ENCODE data around the gene CDK11A.

Gene CDK11A

DNA sequence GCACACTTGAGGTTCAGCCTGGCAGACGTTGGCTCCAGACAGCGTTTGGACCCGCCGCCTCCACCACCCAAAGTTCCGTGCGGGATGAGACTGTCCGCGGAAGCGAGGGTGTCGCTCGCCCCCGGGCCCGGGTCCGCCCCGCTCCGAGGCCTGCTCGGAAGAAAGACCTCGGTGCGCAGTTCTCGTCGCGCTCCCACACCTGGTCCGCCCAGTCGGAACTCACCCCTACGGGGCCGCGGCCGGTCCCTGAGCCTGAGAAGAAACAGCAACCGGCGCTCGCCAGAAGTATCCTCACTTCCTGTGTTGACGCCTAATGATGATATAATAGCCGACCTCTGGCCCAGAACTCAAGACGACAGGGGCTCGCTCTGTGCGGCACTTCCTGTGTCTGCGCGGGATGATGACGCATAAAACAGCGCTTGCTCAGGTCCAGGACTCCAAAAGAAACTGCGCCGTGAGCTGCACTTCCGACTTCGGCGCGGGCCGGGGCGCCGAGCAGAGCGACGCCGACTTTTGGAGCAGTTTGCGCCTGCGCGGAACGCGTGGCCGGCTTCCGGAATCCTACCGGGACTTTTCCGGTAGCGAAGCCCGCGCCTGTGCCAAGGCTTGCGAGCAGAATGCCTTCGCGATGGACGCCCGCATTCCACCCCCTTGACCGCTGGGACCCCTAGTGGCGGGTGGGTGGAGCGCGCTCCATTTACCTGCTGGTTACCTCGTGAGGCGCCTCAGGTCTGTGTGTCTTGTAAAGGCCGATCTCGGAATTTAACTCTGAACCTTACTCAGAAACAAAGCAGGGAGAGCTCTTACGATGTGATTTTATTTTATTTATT, at the start of gene CDK11A:
CDK11A (minus strand) TSS at position 323 of the 830 bp plus-strand sequence. CDS start 1,539 bp downstream, outside the sequence.
- DNase-seq (ENCODE audit: low read depth in 2 of 3, low spot score in 1 of 3): peak; percentile 88 to 98 (median 96)

DNA sequence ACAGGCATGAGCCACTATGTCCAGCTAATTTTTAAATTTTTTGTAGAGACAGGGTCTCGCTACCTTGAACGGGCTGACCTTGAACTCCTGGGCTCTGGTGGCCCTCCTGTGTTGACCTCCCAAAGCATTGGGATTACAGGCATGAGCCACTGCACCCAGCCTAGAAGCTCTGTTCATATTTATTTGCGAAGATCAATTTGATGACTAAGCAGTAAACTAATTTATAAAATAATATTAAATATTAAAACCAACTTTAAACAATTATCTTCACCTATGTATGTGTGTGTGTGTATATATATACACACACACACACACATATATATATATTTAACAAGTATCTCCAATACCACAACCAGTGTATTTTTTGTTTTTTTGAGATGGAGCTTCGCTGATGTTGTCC, 49.7 kb upstream of the CDK11A start:
- DNase-seq (ENCODE audit: low read depth in 2 of 3, low spot score in 1 of 3): no peak

DNA sequence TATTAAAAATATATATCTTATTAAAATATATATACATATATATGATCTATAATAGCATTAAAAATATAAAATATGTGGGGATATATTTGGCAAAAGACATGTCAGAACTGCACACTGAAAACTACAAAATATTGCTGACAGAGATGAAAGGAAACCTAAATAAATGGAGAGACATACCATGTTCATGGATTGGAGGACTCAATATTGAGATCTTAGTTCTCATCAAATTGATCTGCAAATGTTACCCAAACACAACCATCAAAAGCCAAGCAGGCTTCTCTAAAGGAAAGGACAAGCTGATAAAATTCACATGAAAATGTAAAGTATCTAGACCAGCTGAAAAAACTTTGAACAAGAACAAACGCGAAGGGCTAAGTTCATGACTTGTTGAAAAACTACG, 46.9 kb upstream of the CDK11A start:
- DNase-seq (ENCODE audit: low read depth in 2 of 3, low spot score in 1 of 3): no peak

DNA sequence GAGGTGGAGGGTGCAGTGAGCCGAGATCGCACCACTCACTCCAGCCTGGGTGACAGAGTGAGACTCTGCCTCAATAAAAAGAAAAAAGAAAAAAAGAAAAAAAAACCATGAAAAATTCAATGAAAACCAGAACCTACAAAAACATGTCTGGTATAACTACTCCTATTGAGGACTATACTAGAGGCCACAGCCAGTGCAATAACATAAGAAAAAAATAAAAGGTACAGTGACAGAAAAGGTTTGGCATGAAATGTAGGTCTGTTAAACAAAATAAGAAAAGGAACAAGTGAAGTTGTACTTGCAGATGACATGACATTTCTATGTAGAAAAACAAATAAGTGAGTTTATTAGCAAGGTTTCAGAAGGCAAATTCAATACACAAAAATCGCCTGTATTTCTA, 45.9 kb upstream of the CDK11A start:
- no peak for DNase-seq (ENCODE audit: low read depth in 2 of 3, low spot score in 1 of 3)

DNA sequence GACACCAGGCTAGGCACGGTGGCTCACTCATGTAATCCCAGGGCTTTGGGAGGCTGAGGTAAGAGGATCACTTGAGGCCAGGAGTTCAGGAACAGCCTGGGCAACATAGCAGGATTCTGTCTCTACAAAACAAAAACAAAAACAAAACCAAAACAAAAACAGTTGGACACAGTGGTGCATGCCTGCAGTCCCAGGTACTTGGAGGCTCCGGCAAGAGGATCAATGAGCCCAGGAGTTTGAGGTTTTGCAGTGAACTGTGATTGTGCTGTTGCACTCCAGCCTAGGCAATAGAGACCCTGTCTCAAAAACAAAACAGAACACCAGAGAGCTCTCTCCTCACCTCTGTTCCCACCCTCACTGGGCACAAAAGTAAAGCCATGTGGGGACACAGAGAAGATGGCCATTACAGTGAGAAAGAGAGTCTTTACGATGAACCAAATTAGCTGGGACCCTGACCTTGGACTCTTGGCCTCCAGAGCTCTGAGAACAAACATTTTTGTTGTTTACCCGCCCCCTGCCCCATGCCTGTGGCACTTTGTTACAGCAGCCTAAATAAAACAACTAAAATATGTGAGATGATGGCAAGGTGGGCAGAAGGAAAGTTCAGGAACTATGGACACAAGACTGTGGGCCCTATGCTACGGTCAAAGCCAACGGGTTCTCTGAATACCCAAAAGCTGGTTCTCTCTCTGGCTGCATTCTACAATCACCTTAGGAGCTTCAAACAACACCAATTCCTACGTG, 44.3 kb upstream of the CDK11A start:
- DNase-seq (ENCODE audit: low read depth in 2 of 3, low spot score in 1 of 3): no peak

DNA sequence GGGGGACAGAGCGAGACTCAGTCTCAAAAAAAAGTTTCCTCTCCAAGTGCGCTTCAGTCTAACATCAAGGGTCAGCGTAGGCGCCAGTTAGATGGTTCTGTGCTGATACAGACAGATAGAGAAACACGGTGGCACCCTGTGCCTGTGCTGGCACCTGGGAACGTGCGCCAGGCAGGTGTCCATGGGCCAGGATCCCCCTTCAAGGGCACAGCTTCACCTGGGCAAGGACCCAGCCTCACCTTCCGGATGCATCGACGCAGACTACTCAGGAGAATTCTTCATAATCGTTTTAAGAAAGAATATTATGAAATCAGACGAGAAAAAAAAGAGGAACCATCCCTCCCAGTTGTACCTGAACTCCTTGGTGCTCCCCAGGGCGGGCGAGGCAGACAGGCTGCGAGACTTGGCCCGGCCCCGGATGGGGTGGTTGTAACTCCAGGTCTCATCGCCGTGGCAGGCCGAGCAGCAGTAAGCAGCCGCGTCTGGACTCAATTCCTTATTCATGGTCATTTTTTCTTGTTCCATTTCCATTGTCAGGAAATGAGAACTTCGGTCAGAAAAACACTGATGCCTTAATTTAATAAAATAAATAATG, 40.8 kb upstream of the CDK11A start:
- DNase-seq (ENCODE audit: low read depth in 2 of 3, low spot score in 1 of 3): no peak

DNA sequence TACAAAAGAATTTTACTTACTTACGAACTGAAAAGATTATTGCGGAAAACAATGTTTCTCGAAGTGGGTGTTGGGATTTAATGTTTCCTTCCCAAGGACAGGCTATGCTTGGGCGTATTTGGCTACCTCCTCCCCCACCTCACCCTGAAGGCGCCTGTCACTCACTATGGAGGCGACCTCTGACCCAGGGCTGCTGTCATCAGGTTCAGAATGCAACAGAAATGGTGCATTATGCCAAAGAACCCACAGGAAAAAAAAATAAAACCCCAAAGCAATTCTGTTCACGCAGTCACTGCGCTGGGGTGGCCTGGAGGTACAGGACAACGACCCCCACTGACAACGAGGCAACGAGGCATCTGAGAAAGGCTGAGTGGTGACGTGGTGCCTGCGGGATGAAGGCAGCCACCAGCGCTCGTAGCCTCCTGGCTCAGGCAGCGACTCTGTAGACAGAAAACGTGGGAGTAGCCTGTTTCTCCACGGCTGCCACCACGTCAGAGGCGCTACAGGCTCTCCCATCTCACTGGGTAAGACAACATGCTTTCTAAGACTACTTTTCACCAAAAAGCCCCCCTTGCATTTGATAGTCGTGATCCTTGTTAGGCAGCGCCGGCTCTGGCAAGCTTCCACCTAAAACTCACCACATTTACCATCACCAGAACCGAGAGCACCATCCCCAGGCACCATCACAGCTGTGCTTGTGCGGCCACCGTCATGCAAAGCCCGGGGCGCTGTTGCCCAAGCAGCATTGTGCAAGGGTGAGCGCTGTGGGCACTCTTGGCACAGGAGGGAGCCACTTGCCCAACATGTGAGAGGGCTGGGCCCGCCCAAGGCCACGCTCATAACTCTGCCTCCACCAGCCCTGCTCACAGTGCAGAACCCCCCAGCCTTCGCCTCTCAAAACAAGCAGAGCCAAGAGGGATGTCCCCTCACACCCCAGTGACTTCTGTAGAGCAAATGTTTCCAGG, 39.8 kb upstream of the CDK11A start:
- no peak for DNase-seq (ENCODE audit: low read depth in 2 of 3, low spot score in 1 of 3)

DNA sequence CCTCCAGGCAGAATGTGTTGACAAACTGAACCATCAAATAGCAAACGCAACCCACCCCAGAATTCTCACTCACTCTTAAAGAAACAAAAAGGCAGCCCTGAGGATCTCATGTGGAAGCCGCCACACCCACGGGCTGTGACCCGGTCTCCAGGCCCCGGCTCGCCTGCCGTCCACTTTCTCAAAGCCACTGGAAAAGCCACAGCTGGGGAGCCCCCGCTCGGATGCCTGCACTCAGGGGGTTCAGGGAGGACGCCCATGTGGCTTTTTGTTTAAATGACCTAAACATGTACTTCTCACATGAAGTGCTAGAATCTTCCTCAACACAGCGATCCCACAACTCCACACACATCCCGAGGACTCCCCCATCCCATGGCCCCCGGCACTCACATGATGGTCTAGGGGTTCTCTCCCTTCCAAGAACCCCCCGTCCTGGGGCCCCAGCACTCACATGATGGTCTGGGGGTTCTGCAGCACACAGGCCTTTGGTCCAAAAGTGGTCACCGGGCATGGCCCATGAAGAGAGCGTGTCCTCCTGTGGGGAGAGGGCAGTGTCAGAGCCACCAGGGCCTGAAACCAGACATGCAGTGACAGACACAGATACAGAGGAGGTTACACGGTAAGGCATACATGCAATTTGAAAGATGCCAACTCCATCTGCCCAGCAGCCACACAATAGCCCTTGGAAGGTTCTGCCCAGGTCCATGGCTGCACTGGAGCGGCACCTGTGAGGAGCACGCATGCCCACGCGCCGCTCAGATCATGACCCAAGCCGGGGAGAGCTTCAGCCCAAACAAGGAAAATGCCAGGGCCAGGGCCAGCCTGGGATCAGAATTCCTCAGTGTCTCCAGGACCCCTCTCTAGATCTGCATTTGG, 37.6 kb upstream of the CDK11A start:
- no peak for DNase-seq (ENCODE audit: low read depth in 2 of 3, low spot score in 1 of 3)

DNA sequence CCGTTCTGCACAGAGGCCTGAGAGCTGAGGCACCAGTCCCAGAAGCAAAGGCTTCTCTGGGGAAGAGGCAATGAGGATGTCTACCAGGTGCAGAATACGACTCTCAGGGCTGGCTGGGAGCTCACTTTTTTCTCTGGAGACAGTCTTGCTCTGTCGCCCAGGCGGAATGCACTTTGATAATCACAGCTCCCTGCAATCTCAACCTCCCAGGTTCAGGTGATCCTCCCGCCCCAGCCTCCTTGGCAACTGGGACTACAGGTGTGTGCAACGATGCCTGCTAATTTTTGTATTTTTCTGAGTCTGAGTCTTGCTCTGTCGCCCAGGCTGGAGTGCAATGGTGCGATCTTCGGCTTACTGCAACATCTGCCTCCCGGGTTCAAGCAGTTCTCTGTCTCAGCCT, 36.6 kb upstream of the CDK11A start:
- no peak for DNase-seq (ENCODE audit: low read depth in 2 of 3, low spot score in 1 of 3)

DNA sequence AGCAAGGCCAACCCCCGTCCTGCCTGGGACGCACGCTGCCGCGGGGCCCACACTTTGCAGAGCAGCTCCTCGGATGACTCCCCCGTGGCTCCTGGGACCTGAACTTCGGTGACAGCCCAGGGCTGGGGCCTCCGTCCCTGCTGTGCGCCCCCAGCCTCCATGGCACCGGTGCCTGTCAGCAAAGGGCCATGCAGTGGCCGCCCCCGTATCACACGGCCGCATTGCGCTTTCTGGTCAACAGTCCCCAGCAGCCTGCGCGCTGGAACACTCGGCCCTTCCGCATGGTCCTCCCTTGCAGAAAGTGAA, 36.1 kb upstream of the CDK11A start:
- DNase-seq (ENCODE audit: low read depth in 2 of 3, low spot score in 1 of 3): no peak

DNA sequence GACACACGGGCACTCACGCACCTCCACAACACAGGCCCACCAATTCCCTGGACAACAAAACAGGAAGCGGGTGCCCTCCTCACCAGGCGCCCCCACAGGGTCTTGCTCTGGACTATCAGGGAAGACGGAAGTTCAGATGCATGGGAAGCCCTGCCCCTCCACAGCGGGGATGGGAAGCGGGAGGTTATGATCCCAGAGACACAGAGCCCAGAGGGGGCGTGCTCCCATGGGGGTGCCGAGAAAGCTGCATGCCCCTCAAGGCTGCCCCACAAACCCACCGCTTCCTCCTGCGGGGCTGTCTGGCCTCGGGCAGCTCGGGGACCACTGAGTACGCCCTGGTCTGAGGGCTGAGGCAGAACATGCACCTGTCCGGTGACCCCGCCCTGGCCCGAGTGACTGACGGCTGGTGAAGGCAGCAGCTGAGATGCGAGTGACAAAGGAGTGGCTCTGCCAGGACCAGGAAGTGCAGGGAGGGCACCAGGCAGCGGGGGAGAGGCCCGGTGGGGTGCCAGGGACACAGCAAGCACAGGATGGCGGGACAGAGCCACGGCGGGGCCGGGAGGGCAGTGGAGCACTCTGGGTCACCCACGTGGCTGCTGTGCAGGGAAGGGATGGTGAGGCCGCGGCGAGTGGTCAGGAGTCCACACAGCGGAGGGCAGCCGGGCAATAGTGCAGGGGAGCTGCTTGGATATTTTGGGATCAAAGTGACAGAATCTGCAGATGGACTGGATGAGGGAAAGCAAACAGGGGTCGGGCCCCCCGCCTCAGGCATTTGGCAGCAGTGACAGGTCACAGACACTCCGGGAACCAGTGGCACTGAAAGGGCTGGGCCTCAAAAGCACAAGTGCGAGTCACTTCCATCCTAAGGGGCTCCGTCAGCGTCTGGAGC, 35.5 kb upstream of the CDK11A start:
- DNase-seq (ENCODE audit: low read depth in 2 of 3, low spot score in 1 of 3): no peak

DNA sequence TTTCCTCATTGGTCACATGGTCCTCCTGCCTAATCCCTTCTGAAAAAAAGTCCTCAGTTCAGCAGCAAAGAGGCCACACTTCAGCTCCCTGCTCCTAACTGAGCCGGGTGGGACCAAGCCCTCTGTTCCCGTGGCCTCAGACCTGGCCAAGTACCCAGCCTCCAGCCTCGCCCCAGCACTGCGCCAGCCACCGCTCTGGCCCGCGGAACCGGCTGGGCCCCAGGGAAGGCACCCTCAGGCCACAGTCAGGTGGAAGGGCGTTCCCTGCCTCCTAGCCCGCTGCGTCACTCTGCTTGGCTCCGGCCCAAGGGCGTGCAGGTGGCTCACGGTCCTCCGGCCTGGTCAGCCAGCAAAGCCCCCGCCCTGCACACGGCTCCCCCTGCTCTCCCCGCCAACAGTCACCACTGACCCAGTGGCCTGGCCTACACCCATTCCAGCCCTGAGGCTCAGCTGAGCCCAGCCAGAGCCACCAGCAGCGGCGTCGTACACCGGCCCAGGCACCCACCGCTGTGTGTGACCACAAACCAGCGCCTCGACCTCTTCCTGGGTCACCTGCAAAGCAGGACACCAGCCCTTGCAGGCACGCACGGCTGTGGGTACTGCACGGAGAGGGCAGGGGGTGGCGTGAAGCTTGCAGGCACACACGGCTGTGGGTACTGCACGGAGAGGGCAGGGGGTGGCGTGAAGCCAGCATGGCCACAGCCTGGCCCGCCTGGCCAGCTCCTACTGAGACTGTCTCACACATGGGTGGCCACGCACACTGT, 34.7 kb upstream of the CDK11A start:
- DNase-seq (ENCODE audit: low read depth in 2 of 3, low spot score in 1 of 3): no peak

DNA sequence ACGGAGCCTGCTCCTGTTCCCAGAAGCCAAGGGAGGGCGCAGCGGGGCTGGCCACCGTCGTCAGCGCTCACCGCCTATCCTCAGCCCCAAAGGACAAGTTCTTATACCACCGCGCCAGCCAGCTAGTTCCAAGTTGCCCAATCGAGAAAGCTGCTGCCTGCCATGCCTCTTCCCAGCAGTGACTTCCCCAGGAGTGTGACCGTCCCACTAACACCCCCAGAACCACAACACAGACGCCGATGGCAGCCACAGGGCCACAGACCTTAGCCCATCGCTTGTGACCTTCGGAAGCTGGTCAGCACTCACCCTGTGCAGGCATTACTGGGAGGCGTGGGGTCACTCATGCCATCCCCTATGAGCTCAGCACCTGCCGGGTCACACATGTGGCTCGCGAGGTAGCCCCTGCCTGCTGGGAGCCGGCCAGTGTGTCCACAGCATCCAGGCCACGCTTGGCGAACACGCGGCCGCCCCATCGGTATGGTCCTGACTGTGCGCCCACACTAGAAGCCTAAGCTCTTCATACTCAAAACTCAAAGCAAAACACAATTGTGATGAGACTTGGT, 34.0 kb upstream of the CDK11A start:
- DNase-seq (ENCODE audit: low read depth in 2 of 3, low spot score in 1 of 3): no peak

DNA sequence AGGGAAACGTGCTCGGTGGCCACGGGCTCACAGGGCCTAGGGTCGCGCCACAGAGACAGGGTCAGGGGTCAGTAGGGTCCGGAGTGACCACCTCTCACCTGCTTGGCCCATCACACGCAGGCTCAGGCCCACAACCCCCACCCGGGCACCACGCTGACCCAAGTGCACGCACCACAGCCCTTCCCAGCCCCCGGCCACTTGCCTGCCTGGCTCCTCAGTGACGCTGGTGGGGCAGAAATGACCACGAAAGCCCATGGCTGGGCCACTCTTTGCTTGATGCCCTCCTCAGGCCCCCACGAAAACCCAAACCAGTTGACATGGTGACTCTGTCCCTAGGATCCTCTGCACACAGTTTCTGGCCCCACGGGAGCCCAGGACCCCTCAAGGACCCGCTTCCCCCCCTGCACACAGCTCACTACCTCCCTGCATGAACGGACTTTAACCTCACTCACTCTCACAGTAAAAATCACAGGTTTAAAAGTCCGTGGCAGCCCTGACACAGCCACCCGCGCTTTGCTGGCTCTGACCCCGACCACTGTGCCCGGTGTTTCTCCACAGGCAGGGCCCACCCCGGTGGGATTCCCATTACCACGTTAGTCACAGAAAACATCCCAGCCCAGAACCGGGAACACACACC, 33.4 kb upstream of the CDK11A start:
- no peak for DNase-seq (ENCODE audit: low read depth in 2 of 3, low spot score in 1 of 3)

DNA sequence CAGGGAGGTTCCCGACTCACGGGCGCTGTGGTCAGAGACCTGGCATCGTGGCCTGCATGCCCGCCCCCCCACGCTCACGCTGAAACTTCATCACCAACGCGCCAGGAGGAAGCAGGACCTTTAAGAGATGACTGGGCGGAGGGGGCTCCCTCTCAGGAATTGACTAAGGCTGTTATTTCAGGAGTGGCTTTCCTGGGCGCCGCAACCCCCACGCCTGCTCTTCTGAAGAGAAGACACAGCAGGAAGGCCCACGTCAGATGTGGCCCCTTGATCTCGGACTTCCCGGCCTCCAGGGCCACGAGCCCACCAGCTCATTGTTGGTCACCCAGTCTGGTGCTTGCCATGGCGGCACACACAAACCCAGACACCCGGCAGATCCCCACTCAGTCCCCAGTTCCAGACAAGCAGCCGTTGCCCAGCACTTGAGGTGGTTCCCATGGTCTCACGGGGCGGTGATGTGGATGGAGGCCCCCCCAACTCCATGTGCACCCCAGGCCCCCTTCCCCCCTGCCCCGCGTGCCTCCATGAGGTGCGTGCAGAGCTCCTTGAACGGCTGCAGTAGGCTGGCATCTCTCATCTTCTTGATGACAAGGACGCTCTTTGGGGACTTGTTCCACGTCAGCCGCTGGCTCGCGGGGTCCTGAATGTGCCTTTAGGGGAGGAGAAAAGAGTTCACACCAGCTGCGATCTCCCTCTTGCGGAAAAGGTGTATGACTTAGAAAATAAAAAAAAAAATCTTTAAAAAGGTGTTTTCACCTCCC, 32.7 kb upstream of the CDK11A start:
- no peak for DNase-seq (ENCODE audit: low read depth in 2 of 3, low spot score in 1 of 3)

DNA sequence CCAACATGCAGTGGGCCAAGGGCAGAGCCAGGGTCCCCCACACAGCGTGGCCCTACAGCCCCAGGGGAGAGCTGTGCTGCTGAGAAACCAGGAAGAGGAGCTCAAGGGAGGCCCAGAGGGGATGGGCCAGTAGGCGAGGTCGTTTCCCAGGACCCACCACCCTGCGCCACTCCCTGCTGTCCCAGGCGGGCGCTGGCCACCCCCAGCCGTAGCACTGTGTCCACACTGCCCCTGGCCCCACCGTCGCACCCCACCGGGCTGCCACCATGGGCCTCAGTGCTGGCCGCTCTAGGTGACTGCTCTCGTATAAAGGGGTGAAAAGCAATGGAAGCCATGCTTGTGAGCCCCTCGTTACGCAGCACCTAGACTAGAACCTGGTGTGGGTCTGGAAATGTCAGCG, 31.7 kb upstream of the CDK11A start:
- DNase-seq (ENCODE audit: low read depth in 2 of 3, low spot score in 1 of 3): no peak

DNA sequence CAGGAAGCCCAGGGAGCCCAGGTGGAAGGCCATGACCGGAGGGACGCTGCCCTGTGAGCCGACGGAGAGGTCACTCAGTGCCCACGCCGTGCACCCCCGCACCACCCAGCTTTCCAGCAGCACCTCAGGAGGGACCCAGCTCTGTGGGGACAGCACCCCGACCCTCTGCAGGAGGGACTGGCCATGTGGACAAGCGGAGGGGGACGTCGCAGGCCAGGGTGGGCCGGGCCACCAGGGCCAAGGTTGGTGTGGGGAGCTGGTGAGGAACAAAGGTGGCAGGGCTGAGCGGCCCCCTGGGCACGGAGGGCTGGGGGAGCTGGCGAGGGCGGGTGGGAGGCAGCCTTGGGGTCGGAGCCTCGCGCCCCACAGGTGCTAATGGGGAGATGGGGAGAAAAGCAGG, 31.3 kb upstream of the CDK11A start:
- no peak for DNase-seq (ENCODE audit: low read depth in 2 of 3, low spot score in 1 of 3)
